Measurements from ENCODE around the gene AACS.

DNA sequence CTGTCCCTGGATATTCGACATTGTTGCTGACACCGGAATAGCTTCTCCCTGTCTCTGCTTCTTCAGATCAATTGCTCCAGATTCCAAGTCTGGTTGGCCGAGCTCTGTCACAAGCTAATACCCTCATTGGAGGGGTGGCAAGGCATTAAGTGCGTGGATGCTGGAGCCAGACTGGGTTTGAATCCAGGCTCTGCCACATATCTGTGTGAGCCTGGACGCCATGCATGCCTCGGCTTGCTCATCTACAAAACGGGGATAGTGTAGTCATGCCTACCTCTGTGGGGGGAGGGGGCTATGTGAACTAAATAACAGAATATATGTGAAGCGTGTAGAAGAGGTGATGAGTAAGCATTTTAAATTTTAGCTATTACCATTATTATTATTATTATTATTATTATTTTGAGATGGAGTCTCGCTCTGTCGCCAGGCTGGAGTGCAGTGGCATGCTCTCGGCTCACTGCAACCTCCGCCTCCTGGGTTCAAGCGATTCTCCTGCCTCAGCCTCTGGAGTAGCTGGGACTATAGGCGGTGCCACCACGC lies 97.3 kb downstream of the AACS start:
- TF ChIP-seq, protein P1, sequence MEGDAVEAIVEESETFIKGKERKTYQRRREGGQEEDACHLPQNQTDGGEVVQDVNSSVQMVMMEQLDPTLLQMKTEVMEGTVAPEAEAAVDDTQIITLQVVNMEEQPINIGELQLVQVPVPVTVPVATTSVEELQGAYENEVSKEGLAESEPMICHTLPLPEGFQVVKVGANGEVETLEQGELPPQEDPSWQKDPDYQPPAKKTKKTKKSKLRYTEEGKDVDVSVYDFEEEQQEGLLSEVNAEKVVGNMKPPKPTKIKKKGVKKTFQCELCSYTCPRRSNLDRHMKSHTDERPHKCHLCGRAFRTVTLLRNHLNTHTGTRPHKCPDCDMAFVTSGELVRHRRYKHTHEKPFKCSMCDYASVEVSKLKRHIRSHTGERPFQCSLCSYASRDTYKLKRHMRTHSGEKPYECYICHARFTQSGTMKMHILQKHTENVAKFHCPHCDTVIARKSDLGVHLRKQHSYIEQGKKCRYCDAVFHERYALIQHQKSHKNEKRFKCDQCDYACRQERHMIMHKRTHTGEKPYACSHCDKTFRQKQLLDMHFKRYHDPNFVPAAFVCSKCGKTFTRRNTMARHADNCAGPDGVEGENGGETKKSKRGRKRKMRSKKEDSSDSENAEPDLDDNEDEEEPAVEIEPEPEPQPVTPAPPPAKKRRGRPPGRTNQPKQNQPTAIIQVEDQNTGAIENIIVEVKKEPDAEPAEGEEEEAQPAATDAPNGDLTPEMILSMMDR (IDR thresholded peaks at IDR 0.05), result no peak
- TF ChIP-seq POLR2A (IDR thresholded peaks at IDR 0.05), result no peak
- TF ChIP-seq EP300 (IDR thresholded peaks at IDR 0.05), result no peak
